Small intestine (tissue), 7 donors: Measurements from ENCODE around the gene CADM2. TPM values are rescaled to one million over a fixed set of nuclear protein-coding genes. Genes with fewer than 3 reads are reported as not detected.
A peak's percentile ranks its signal among the peaks of the same experiment; 100 is the strongest.

Source experiments
- DNase-seq, 2 donors: peaks; one replicate each; pipeline versions ENCODE4 v3.0.0 to v3.0.0-alpha.2; 2013
- FAIRE-seq: peaks from 2 replicates; lab custom pipeline; 2012; peaks lifted over from hg19 to GRCh38; lab: Jason Lieb, UNC
- H3K27ac ChIP-seq, 3 donors: one replicate each; pipeline ENCODE4 v1.5.1; 2013; ENCODE audit warnings: low read length in 2 of 3, mild to moderate bottlenecking in 2 of 3, control low read depth in 1 of 3, inconsistent platforms in 1 of 3, low read depth in 1 of 3, moderate library complexity in 1 of 3
- H3K27me3 ChIP-seq, 3 donors: one replicate each; pipeline ENCODE4 v1.6.1; 2013; ENCODE audit warnings: low read length in 3 of 3, inconsistent platforms in 1 of 3; ENCODE audit not compliant: control insufficient read depth in 3 of 3, insufficient read depth in 3 of 3
- H3K36me3 ChIP-seq, 3 donors: one replicate each; pipeline ENCODE4 v1.6.1; 2013; ENCODE audit warnings: low read length in 3 of 3, inconsistent platforms in 1 of 3, low read depth in 1 of 3, mild to moderate bottlenecking in 1 of 3, moderate library complexity in 1 of 3; ENCODE audit not compliant: control insufficient read depth in 3 of 3, insufficient read depth in 2 of 3
- H3K4me1 ChIP-seq, 3 donors: one replicate each; pipeline ENCODE4 v1.6.1; 2013; ENCODE audit warnings: low read length in 2 of 3, inconsistent platforms in 1 of 3, low read depth in 1 of 3, mild to moderate bottlenecking in 1 of 3, moderate library complexity in 1 of 3; ENCODE audit not compliant: control insufficient read depth in 3 of 3, insufficient read depth in 2 of 3
- H3K4me3 ChIP-seq, 3 donors: one replicate each; pipeline ENCODE4 v1.5.1; 2013; ENCODE audit warnings: low read length in 3 of 3, control low read depth in 1 of 3, inconsistent platforms in 1 of 3, low read depth in 1 of 3, mild to moderate bottlenecking in 1 of 3, moderate library complexity in 1 of 3
- H3K9me3 ChIP-seq, 2 donors: one replicate each; pipeline ENCODE4 v1.6.1; 2013; ENCODE audit warnings: low read depth in 1 of 2, low read length in 1 of 2; ENCODE audit not compliant: control insufficient read depth in 2 of 2, insufficient read depth in 1 of 2
- WGBS, 3 donors: extraction: QIAGEN DNeasy Blood & Tissue Kit; methylation state at CpG; one replicate each; pipeline ENCODE4 v1.1.7; 2013; 5-methylcytosine and 5-hydroxymethylcytosine counted together
- polyA plus RNA-seq, 4 donors: library from polyadenylated mRNA; stranded (reverse) in 3 of 4; unstranded in 1 of 4; fragments of 200-250 nt in 3 of 4; fragments of 120-200 nt in 1 of 4; gene quantifications; one replicate each; pipeline versions ENCODE4 v1.2.1 to v1.2.3, GENCODE V29; 2013
- donor health status: healthy with polysubstance abuse.
- donor health status: control.
- donor health status: control.
- donor health status: Bipolar disorder and iron deficiency.
- donor health status: healthy.

CADM2 gene
- polyA plus RNA-seq, 4 donors: 0.95 to 2.4 TPM; not detected in 2

DNA sequence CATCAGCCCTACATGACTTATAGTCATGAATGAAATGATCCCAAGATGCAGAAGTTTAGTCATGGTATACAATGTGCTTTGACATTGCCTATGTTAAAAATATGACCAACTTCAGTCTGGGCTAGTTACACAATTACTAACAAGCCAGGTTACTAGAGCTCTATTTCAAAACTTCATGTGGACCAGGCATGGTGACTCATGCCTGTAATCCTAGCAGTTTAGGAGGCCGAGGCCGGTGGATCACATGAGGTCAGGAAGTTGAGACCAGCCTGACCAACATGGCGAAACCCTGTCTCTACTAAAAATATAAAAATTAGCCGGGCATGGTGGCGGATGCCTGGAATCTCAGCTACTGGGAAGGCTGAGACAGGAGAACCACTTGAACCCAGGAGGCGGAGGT, 613.0 kb downstream of the CADM2 start:
- Histone ChIP-seq H3K4me1 (no peaks in the 10 kb centered on the region), H3K9me3 (no peaks in the 10 kb centered on the region), H3K36me3 (no peaks in the 10 kb centered on the region), H3K27ac (no peak overlapping the region), H3K4me3 (no peak overlapping the region), H3K27me3 (no peaks in the 10 kb centered on the region)
- DNase-seq (no peak), FAIRE-seq (no peak)
- WGBS, 3 donors: 90 to 91% (median 90%) methylated on average over 6 of the region's 6 CpGs

DNA sequence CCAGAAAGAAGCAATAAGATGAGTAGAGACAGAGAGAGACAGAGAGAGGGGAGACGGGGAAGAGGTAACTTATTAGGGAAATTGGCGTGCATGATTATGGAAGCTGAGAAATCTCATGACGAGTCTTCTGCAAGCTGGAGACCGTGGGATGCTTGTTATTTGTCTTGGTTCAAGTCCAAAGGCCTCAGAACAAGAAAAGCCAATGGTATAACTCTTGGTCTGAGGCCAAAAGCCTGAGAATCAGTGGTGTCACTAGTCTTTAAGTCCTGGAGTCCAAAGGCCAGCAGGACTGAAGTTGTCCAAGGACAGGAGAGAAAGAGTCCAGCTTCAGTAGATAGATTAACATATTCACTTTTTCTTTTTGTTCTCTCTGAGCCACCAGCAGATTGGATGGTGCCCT, 613.6 kb downstream of the CADM2 start:
- Histone ChIP-seq H3K27me3 (no peaks in the 10 kb centered on the region), H3K4me1 (no peaks in the 10 kb centered on the region), H3K27ac (no peak overlapping the region), H3K9me3 (no peaks in the 10 kb centered on the region), H3K4me3 (no peak overlapping the region), H3K36me3 (no peaks in the 10 kb centered on the region)
- FAIRE-seq (no peak), DNase-seq (peak in 1 of 2 donors; percentile 0)
- WGBS, 3 donors: 33 to 57% (median 44%) methylated on average over 4 of the region's 4 CpGs

GRCh38 chr3:85572978-85573377, 614.2 kb downstream of the CADM2 start:
- no peak for DNase-seq
- H3K4me3 ChIP-seq: no peak overlapping the region
- H3K27me3 ChIP-seq: no peaks in the 10 kb centered on the region
- no peak for FAIRE-seq
- WGBS, 3 donors: 72 to 78% (median 72%) methylated on average over 5 of the region's 5 CpGs
- H3K9me3 ChIP-seq: no peaks in the 10 kb centered on the region
- H3K36me3 ChIP-seq: no peaks in the 10 kb centered on the region
- H3K4me1 ChIP-seq: no peaks in the 10 kb centered on the region
- no peak overlapping the region for H3K27ac ChIP-seq

DNA sequence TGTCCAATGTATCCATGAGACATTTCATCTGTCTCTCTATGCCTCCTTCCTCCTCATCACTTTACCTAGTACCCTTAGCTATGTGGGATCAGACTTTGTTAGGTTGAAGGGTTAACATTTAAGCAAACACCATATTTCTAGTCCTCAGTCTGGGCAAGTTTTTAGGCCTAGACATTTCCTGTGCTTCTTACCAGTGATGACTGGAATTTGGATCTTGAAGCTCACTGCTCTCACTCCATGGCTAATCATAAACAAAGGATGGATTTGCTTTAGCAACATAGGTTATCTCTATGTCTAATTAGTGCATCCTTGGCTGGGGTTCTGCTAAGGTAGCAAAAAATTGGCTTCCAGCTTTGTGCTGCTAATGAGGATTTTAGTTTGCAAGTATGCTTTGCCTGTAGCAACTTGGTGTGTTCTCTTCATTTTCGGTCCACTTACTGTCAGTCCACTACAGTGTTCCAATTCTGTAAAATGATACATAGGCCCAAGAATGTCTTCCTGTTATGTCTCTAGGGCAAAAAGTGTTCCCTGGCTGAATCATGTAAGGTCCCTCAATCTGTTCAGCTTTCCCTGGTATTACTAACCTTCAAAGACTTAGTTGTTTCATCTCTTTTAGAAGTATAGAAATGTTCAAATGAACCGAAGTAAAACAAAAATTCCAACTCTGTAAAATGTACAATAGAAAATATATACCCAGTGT, 615.4 kb downstream of the CADM2 start:
- Histone ChIP-seq H3K4me3 (no peak overlapping the region), H3K27me3 (no peaks in the 10 kb centered on the region), H3K9me3 (no peaks in the 10 kb centered on the region), H3K36me3 (no peaks in the 10 kb centered on the region), H3K27ac (no peak overlapping the region), H3K4me1 (no peaks in the 10 kb centered on the region)
- no peak for FAIRE-seq
- 81 to 89% (median 81%) methylated on average over 2 of the region's 2 CpGs for WGBS, 3 donors
- no peak for DNase-seq

DNA sequence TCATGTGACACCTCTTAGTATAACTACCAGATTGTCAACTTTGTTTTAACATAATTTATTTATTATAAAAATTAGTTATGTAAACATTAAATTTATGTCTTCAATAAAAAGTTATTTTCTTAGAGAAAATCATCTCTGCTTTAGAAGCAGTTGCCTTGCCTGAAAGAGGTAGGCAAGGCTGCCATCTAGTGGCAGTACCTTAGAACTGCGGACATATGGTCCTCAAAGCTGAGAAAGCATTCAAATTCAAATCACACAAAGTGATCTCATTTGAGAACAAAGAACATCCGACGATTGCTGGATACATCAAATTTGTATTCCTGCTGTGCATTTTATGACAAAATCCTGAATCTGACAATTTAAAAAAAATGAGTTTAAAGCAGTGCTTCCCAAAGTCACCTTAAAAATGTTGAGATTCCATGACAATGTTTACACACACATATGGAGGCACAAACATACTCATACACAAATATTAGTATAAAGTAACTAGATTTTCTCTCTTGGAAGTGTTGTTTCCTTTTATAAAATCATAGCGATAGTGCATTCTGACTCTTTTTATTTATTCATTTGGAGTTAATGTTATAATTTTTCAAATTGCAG, 617.4 kb downstream of the CADM2 start:
- H3K4me3 ChIP-seq: no peak overlapping the region
- H3K27me3 ChIP-seq: no peaks in the 10 kb centered on the region
- H3K27ac ChIP-seq: no peak overlapping the region
- no peaks in the 10 kb centered on the region for H3K36me3 ChIP-seq
- DNase-seq: peak; percentile 42 to 63
- peak; percentile 91 for FAIRE-seq
- H3K4me1 ChIP-seq: no peaks in the 10 kb centered on the region
- no peaks in the 10 kb centered on the region for H3K9me3 ChIP-seq
- WGBS, 3 donors: 10 to 13% (median 10%) methylated on average over 4 of the region's 4 CpGs

DNA sequence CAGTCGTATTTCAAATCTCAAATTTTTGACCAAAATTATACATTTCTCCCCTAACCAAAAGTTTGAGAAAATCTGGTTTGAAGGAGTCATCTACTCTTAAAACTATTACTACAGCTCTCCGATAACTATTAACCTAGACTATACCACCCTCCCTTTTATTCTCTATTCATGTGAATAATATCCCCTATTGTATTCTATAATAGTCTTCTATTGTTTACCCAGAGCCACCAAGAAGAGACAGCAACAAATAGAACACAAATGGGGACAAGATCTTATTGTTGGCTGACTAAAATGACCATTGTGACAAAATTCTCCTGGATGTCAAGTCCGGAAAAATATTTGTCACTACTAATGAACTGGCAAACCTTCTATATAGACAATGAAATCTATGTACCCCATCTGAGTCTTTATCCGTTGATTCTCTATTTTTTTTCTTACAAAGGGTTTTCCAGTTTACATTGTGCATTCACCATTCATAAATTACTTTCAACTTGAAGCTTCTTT, 618.0 kb downstream of the CADM2 start:
- Histone ChIP-seq H3K27ac (no peak overlapping the region), H3K27me3 (no peaks in the 10 kb centered on the region), H3K36me3 (no peaks in the 10 kb centered on the region), H3K4me1 (no peaks in the 10 kb centered on the region), H3K4me3 (no peak overlapping the region), H3K9me3 (no peaks in the 10 kb centered on the region)
- 79 to 82% (median 80%) methylated on average over 4 of the region's 4 CpGs for WGBS, 3 donors
- FAIRE-seq (no peak), DNase-seq (no peak)

DNA sequence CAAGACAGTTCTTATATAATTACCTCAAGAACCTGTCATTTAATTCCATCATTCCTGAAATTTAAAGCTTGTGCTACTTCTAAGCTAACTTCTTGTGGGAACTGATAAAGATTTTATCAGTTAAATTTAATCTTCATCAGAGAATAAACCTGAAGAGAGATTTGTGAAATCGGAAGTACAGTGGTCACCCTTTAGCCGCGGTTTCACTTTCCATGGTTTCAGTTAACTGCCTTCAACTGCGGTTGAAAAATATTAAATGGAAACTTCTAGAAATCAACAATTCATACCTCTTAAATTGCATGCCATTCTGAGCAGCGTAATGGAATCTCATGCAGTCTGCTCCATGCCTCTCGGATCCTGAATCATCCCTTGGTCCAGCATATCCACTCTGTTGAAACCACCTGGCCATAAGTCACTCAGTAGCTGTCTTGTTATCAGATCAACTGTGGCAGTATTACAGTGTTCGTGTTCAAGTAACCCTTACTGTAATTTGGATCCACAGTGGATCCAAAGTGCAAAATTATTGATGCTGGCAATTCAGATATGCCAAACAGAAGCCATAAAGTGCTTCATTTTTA, 626.1 kb downstream of the CADM2 start:
- no peaks in the 10 kb centered on the region for H3K27me3 ChIP-seq
- no peaks in the 10 kb centered on the region for H3K36me3 ChIP-seq
- FAIRE-seq (no peak), DNase-seq (no peak)
- H3K4me3 ChIP-seq: no peak overlapping the region
- WGBS, 3 donors: 62 to 75% (median 64%) methylated on average over 7 of the region's 7 CpGs
- no peaks in the 10 kb centered on the region for H3K9me3 ChIP-seq
- H3K4me1 ChIP-seq: no peaks in the 10 kb centered on the region
- no peak overlapping the region for H3K27ac ChIP-seq

DNA sequence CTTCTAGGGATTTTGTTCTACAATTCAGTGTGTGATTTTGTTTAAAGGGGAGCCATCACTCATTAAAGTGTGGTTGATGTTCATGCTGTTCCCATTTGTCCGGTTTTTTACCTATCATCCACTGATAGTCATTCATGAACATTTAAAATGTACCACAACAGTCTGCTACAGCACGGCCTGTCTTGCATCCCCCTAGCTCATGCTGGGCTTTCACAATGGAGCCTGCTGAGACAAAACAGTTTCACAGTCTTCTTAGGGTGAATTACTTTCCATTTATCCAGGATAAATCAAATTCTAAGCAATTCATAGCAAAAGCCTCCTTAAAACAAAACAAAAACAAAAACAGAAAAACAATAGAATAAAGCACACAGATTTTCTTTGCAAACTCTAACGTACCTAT, 627.2 kb downstream of the CADM2 start:
- WGBS, 3 donors: 42 to 60% (median 58%) methylated on average over 3 of the region's 3 CpGs
- Histone ChIP-seq H3K9me3 (no peaks in the 10 kb centered on the region), H3K27ac (no peak overlapping the region), H3K36me3 (no peaks in the 10 kb centered on the region), H3K4me1 (no peaks in the 10 kb centered on the region), H3K4me3 (no peak overlapping the region), H3K27me3 (no peaks in the 10 kb centered on the region)
- DNase-seq (no peak), FAIRE-seq (no peak)
